K562 (cell line): Measurements from ENCODE around the gene SUPT20HL2.

ENCODE experiments used
- CGGBP1 ChIP-seq: fragments of 250-450 bp; sonication (Bioruptor Pico); IDR thresholded peaks from 2 replicates; pipeline ENCODE4 v1.9.0; 2021; ENCODE audit warnings: mild to moderate bottlenecking
- CREB1 ChIP-seq, 2 experiments: sonication (generic) in 1 of 2; formaldehyde crosslinking in 1 of 2; IDR thresholded peaks; 2 replicates each; pipeline versions ENCODE4 v1.6.1 to v1.8.0; 2012 to 2022; ENCODE audit warnings: inconsistent platforms in 1 of 2, mild to moderate bottlenecking in 1 of 2, missing genetic modification reagents in 1 of 2, moderate library complexity in 1 of 2
- CTCF ChIP-seq, 3 experiments: IDR thresholded peaks in 2 of 3; conservative IDR thresholded peaks in 1 of 3; 2 replicates each; pipeline ENCODE4 v1.5.1; 2011 to 2012; ENCODE audit warnings: low read length in 3 of 3, mild to moderate bottlenecking in 3 of 3, control low read depth in 2 of 3, improper control_type of control experiment in 1 of 3, inconsistent platforms in 1 of 3, low read depth in 1 of 3, mixed read lengths in 1 of 3, moderate library complexity in 1 of 3; ENCODE audit not compliant: insufficient read depth in 2 of 3
- NFIX ChIP-seq: fragments of 250-450 bp; sonication (Bioruptor Pico); IDR thresholded peaks from 2 replicates; pipeline ENCODE4 v1.4.0; 2020; ENCODE audit warnings: low read depth, mild to moderate bottlenecking, moderate library complexity
- PHF8 ChIP-seq: fragments of 200-600 bp; sonication (generic); IDR thresholded peaks from 2 replicates; pipeline ENCODE4 v1.6.1; 2012; ENCODE audit warnings: mixed run types, mild to moderate bottlenecking, inconsistent platforms, low read length, moderate library complexity, borderline replicate concordance
- RAD21 ChIP-seq, 2 experiments: fragments of 250-450 bp in 1 of 2; fragments of 450-650 bp in 1 of 2; sonication (Bioruptor Pico) in 1 of 2; formaldehyde crosslinking in 1 of 2; IDR thresholded peaks in 1 of 2; conservative IDR thresholded peaks in 1 of 2; 2 replicates each; pipeline versions ENCODE4 v1.4.0 to v1.8.0; 2020 to 2022; ENCODE audit warnings: mild to moderate bottlenecking in 2 of 2, moderate library complexity in 1 of 2
- SP2 ChIP-seq: IDR thresholded peaks from 2 replicates; pipeline ENCODE4 v1.6.1; 2011; ENCODE audit warnings: mild to moderate bottlenecking, low read depth, low read length, moderate library complexity; ENCODE audit not compliant: poor library complexity, severe bottlenecking; ENCODE audit errors: extremely low read depth
- SPI1 ChIP-seq: IDR thresholded peaks from 2 replicates; pipeline ENCODE4 v1.6.1; 2011; ENCODE audit warnings: low read depth, low read length, control low read depth, borderline replicate concordance
- TCF3 ChIP-seq: sonication (generic); formaldehyde crosslinking; IDR thresholded peaks from 2 replicates; pipeline ENCODE4 v1.4.0; 2020; ENCODE audit warnings: mild to moderate bottlenecking, missing genetic modification reagents
- U2AF2 ChIP-seq: fragments of 200-400 bp; formaldehyde crosslinking; optimal IDR thresholded peaks from 2 replicates; pipeline ENCODE3; 2017; ENCODE audit warnings: low read depth, mild to moderate bottlenecking, low read length
- ZC3H4 ChIP-seq: sonication (generic); formaldehyde crosslinking; IDR thresholded peaks from 2 replicates; pipeline ENCODE4 v1.9.0; 2021; ENCODE audit warnings: missing genetic modification reagents, borderline replicate concordance

- TF ChIP-seq CGGBP1 (CRISPR knock-in tag), result no peak
- TF ChIP-seq ZC3H4 (CRISPR knock-in tag), result no peak
- no peak for TF ChIP-seq TCF3
- TF ChIP-seq SP2, result no peak
- no peak for TF ChIP-seq NFIX
- no peak for TF ChIP-seq CREB1 (IDR thresholded peaks at IDR 0.05)
- no peak for TF ChIP-seq CREB1 (CRISPR knock-in tag; IDR thresholded peaks at IDR 0.05)
- no peak for TF ChIP-seq RAD21 (CRISPR knock-in tag; conservative IDR thresholded peaks at IDR 0.05 in 1 of 2, IDR thresholded peaks at IDR 0.05 in 1 of 2)
- no peak for TF ChIP-seq CTCF (IDR thresholded peaks at IDR 0.05 in 2 of 3, conservative IDR thresholded peaks at IDR 0.05 in 1 of 3; ENCODE audit: insufficient read depth in 2 of 3, low read depth in 1 of 3, low read length in 3 of 3)
- TF ChIP-seq SPI1, result no peak
- no peak for TF ChIP-seq PHF8
- no peak for TF ChIP-seq U2AF2
These were observed 22.0 kb upstream of the SUPT20HL2 start for GRCh38 chrX:24335871-24336270.
